GM21360 (cell line): ENCODE data around the gene MYL4.
"Not testable (repeated sequence)": the region's sequence is repeated elsewhere in the genome, so short reads cannot be mapped to it uniquely, and the experiment has no call there.

ENCODE experiments used
- ATAC-seq: cut with Tn5 transposase; IDR thresholded peaks from one replicate; pipeline ENCODE4 v1.9.1; 2021; ENCODE audit warnings: mild to moderate bottlenecking, moderate library complexity; ENCODE audit not compliant: unreplicated experiment

The MYL4 gene

GRCh38 chr17:47208744-47209488, at the start of gene MYL4:
MYL4 (plus strand) TSS chr17:47209348; CDS start chr17:47209423, 75 bp downstream.
- ATAC-seq = no peak

- ATAC-seq = no peak
Observed at GRCh38 chr17:47162013-47162622, 47.0 kb upstream of the MYL4 start.

- ATAC-seq = no peak
Observed at GRCh38 chr17:47164263-47164662, 44.9 kb upstream of the MYL4 start.

DNA sequence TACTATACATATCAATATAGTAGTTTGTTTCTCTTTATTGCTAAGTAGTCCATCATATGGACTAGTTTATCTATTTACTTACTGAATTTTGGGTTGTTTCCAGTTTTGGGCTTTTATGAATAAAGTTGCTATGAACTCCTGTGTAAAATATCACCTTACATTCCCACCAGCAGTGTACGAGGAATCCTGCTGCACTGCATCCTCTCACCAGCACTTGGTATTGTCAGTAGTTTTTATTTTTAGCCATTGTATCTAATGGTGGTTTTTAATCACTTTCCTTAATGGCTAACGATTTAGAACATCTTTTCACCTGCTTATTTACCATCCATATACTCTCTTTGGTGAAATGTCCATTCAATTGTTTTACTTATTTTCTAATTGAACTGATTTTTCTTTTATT, 44.0 kb upstream of the MYL4 start:
- ATAC-seq = no peak

DNA sequence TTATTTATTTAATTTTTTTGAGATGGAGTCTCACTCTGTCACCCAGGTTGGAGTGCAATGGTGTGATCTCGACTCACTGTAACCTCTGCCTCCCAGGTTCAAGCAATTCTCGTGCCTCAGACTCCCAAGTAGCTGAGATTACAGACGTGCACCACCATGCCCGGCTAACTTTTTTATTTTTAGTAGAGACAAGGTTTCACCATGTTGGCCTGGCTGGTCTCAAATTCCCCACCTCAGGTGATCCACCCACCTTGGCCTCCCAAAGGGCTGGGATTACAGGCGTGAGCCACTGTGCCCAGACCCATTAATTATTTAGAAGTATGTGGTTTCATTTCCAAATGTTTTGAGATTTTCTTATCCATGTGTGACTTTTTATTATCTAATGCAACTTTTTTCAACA, 42.3 kb upstream of the MYL4 start:
- not testable (repeated sequence) for ATAC-seq

DNA sequence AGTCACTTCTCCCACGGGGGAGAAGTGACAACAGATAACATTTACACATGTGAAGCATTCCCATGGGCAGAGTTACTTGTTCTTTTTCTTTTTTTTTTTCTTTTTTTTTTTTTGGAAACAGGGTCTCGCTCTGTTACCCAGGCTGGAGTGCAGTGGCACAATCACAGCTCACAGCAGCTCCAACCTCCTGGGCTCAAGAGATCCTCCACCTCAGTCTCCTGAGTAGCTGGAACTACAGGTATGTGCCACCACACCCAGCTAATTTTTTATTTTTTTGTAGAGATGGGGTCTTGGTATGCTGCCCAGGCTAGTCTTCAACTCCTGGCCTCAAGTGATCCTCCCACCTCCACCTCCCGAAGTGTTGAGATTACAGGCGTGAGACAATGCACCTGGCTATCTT, 40.3 kb upstream of the MYL4 start:
- not testable (repeated sequence) for ATAC-seq

- no peak for ATAC-seq
Observed at GRCh38 chr17:47170710-47171109, 38.4 kb upstream of the MYL4 start.

DNA sequence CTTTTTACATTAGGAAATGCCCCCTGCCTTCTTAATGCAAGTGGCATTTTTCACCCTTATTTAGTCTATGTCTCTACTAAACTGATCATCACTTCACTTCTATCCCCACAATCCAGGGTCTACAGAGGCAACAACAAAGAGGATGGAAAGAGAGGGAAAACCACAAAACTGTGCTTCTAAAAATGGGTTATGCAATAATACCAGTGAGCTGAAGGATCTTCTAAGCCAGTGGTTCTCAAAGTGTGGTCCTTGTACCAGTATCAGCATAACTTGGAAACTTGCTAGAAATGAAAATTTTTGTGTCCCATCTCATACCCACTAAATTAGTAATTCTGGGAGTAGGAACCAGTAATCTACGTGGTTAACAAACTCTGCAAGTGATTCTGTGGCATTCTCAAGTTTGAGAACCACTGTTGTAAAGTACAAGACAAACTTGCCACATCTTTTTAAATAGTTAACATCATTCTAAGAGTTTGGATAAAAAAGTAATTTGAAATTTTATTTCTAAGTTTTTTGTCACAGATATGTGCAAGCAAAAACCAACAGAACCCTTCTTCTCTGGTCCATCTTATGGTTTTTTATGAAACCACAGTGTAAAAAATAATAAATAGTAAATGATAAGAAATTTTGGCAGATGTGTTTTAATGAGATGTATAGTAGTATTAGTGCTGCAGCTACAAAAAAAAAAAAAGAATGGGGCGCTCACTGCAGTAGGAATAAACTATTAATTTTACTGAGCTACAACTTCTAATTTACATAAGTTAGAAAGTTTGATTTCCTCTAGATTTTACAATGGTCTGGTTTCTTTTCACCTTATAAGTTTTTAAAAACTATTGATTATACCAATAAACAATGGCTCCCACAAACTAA, 36.2 kb upstream of the MYL4 start:
- no peak for ATAC-seq

- ATAC-seq = not testable (repeated sequence)
Observed at GRCh38 chr17:47174823-47175222, 34.3 kb upstream of the MYL4 start.

- ATAC-seq = no peak
Observed at GRCh38 chr17:47176389-47176826, 32.7 kb upstream of the MYL4 start.

- ATAC-seq = no peak
Observed at GRCh38 chr17:47177261-47177660, 31.9 kb upstream of the MYL4 start.

GRCh38 chr17:47179141-47179540, 30.0 kb upstream of the MYL4 start:
- no peak for ATAC-seq

DNA sequence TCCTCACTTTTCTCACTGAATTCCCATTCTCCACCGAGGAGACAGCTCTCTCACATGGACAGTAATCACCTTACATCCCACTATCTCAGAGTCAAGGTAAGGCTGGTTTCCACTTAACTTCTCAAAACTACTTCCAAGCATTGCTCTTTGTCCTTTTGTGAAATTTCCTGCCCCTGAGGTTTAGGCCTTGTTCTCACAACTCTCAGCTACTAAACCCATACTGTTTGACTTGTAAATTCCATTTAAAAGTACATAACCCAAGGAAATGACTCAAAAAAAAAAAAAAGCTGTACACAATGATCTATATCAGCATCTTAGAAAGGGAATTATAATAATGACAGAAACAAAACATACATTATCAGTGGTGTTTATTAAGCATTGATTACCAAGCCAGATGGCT, 28.8 kb upstream of the MYL4 start:
- ATAC-seq = no peak

GRCh38 chr17:47180988-47181387, 28.2 kb upstream of the MYL4 start:
- not testable (repeated sequence) for ATAC-seq

DNA sequence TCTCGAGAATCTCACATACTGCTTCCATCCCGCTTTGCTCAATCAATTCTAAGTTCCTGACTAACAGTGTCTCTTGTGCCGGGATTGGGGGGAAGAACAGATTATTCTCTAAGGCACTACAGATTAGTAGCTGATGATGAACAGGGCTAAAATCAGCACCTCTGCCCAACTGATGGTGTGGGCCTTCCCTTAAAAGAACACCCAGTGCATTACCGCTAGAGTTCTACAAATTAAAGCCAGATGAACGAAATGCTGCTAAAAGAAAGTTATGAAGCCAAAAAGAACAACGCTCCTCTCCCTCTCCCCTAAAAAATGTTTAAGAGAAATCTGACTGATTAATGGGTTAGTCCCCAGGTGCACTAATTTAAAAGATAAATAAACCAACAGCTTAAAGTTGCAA, 24.5 kb upstream of the MYL4 start:
- no peak for ATAC-seq

DNA sequence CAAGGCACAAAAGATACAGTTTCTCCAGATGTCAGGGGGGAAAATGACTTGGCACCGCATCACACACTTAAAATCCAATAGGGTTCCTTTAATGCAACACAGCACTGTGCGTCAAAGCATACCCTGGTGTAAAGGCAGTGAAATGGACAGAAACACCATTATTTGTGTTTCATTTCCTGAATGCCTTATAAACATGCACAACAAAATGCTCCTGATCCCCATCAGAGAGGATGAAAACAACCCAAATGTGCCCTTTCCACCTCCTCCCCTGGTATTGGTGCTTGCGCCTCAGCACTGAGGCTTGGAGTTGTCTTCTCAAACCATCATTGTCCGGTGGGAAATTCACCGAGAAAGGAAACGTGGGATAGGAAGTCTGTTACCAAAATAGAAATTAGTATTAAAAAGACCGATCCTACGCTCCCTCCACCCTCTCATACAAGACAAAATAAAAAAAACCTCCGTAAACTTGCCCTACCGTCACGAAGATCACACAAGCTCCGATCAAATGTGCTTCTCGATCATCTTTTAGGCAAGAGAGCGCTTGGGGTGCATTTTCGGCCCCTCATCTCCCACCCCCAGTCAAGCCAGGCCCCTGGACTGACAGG, 20.8 kb upstream of the MYL4 start:
- ATAC-seq = no peak

- peak; percentile 88 for ATAC-seq
Observed at GRCh38 chr17:47188876-47189731, 20.0 kb upstream of the MYL4 start, which contains the start of gene CDC27. CDC27 (minus strand) TSS chr17:47189295; CDS start chr17:47189172, 123 bp downstream.

GRCh38 chr17:47189732-47190237, 19.4 kb upstream of the MYL4 start:
- ATAC-seq = no peak

DNA sequence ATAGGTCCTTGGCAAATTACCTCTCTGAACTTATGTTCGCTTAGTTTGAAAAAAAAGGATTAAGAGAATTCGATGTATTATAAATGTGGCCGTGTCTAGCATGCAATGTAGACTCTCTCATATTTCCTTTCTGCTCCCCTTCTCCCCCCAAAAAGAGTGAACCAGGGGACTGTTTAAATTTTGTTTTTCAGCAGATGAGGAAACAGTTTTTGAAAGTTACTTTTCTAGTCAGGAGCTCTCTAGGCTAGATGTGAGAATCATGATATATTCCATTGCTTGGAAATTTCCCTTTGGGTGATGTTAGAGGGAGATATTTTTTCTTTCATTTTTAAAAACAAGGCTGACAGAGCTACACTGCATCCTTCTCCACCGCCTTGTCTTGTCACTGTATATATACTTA, 18.9 kb upstream of the MYL4 start:
- ATAC-seq = no peak

DNA sequence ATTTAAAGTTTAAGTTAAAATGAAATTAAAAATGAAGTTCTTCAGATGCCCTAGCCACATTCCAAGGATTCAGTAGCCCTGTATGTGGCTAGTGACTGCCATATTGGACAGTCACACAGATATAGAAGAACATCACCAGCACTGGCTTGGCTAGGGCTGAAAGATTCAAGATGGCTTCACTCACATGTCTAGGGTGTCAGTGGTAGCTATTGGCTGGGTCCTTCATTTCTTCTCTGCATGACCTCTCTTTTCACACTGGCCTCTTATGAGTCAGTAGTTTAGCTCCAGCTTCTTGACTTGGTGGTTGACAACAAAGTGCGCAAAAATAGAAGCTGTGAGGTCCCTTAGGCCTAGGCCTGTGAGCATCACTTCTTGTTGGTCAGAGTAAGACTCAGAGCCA, 18.4 kb upstream of the MYL4 start:
- ATAC-seq = no peak
